GM21367 (cell line): ENCODE data around the gene VN1R5.

Source experiments
- ATAC-seq: cut with Tn5 transposase; IDR thresholded peaks from one replicate; pipeline ENCODE4 v1.9.1; 2021; ENCODE audit not compliant: unreplicated experiment

The VN1R5 gene

DNA sequence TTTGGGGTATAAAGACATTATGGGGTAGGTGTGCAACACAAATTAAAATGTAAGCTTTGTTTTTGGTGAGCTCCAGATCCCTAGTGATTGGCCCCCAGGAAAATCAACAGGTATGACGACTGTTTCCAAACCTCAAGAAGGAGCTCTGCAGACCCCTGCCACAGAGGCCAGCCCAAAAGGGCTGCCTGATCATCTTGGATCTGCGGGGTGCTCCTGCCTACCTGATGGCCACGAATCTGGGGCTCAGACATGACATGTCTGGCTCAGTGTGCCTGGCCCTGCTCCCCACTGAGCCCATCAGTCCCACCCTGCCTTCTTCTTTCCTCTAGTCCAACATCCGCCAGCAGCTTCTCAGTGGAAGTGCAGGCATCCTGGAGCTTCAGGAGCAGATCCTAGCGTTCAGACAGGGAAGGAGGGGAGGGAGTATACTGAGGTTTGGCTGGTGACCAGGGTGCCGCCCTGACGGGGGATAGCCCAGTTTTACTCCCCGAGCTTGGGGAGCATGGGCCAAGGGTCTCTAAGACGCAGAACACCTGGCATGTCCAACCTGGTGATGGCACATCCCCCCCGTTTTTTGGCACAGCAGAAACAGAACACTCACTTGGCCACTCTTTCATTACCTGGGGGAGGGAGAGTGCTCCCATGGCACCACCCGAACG, 44.0 kb downstream of the VN1R5 start:
- ATAC-seq: no peak

- no peak for ATAC-seq
These were observed 44.8 kb downstream of the VN1R5 start for GRCh38 chr1:247300491-247301175.

DNA sequence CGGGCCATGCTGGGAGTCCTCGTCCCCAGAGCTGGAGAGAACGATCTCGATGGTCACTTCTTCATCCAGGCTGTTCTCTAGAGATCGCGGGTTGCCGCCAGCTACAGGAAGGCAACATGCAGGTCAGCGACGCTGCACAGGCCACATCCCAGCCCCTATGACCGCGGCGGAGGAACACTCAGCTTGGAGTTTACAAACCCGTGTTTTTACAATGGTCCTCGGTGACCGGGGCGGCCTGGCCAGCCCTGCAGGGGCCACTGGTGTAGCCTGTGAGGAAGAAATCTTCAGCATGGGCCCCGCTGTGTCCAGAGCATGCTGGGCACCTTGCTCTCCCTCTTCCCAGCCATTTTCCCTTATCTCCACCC, 45.3 kb downstream of the VN1R5 start:
- ATAC-seq: no peak

DNA sequence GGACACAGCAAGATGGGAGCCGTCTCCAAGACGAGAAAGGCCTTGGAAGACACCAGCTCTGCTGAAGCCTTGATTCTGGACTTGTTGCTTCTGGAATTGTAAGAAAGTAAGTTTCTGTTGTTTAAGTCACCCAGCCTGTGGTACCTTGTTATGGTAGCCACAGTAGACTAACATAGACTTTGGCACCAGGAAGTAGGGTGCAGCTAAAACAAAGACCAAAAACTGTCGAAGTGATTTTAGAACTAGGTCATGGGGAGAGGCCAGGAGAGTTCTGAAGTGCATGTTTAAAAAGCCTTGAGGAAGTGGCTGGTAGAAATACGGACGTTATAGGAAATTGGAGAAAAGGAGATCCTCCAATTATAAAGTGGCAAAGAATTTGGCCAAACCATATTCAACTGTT, 47.3 kb downstream of the VN1R5 start:
- no peak for ATAC-seq

- ATAC-seq: no peak
These were observed 48.2 kb downstream of the VN1R5 start for GRCh38 chr1:247304031-247304430.
